B cell (primary cell): ENCODE results near the gene SH3RF3.

Experiments used
- EZH2 ChIP-seq: IDR thresholded peaks from 2 replicates; pipeline ENCODE4 v1.6.1; 2012; ENCODE audit warnings: borderline replicate concordance, low read depth, mild to moderate bottlenecking, moderate library complexity, low read length; ENCODE audit not compliant: insufficient read depth, poor library complexity, severe bottlenecking
- TF ChIP-seq, protein P1 (sequence below): fragments of 200-600 bp; IDR thresholded peaks from one replicate; pipeline ENCODE4 v1.8.0; 2022; ENCODE audit warnings: antibody characterized with exemption, mild to moderate bottlenecking

DNA sequence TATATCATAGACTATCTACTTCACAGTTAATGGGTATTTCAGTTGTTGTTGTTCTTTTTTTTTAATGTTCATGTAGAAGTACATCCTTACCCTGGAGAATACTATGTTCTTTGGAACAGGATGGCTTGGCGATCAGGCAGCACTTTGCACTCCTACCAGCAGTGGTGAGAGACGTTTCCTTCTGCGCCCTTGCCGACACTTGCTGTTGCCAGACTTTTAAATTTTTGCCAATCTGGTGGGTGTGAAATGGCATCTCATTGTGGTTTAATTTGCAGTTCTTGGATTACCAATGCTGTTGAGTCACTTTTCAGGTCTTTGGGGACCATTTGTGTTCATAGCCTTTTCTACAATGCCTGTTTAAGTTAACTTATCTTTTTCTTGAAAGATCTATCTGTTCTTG lies 197.3 kb downstream of the SH3RF3 start:
- TF ChIP-seq, protein P1, sequence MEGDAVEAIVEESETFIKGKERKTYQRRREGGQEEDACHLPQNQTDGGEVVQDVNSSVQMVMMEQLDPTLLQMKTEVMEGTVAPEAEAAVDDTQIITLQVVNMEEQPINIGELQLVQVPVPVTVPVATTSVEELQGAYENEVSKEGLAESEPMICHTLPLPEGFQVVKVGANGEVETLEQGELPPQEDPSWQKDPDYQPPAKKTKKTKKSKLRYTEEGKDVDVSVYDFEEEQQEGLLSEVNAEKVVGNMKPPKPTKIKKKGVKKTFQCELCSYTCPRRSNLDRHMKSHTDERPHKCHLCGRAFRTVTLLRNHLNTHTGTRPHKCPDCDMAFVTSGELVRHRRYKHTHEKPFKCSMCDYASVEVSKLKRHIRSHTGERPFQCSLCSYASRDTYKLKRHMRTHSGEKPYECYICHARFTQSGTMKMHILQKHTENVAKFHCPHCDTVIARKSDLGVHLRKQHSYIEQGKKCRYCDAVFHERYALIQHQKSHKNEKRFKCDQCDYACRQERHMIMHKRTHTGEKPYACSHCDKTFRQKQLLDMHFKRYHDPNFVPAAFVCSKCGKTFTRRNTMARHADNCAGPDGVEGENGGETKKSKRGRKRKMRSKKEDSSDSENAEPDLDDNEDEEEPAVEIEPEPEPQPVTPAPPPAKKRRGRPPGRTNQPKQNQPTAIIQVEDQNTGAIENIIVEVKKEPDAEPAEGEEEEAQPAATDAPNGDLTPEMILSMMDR = no peak
- TF ChIP-seq EZH2 = no peak
